KMS-11 (cell line): ENCODE data around the gene RTL3.

ENCODE experiments used
- H2AFZ ChIP-seq: fragments of 200-600 bp; sonication (generic); 2 replicates; pipeline ENCODE4 v1.6.1; 2016; ENCODE audit warnings: antibody characterized with exemption, mixed run types, low read depth
- H3K27ac ChIP-seq: fragments of 200-600 bp; sonication (generic); 2 replicates; pipeline ENCODE4 v1.6.1; 2016; ENCODE audit warnings: mild to moderate bottlenecking, mixed run types
- H3K27me3 ChIP-seq: fragments of 200-600 bp; sonication (generic); 2 replicates; pipeline ENCODE4 v1.6.1; 2017; ENCODE audit warnings: mild to moderate bottlenecking, low read depth, mixed run types, moderate library complexity; ENCODE audit not compliant: insufficient read depth
- H3K36me3 ChIP-seq: fragments of 200-600 bp; sonication (generic); 2 replicates; pipeline ENCODE4 v1.6.1; 2017; ENCODE audit warnings: mild to moderate bottlenecking, mixed run types; ENCODE audit not compliant: insufficient read depth
- H3K4me1 ChIP-seq: fragments of 200-600 bp; sonication (generic); 2 replicates; pipeline ENCODE4 v1.6.1; 2016; ENCODE audit warnings: mild to moderate bottlenecking, low read depth, mixed run types; ENCODE audit not compliant: poor library complexity, severe bottlenecking
- H3K4me2 ChIP-seq: fragments of 200-600 bp; sonication (generic); 2 replicates; pipeline ENCODE4 v1.7.0; 2016; ENCODE audit warnings: mild to moderate bottlenecking, mixed run types
- H3K4me3 ChIP-seq: fragments of 200-600 bp; sonication (generic); IDR thresholded peaks from 2 replicates; pipeline ENCODE4 v1.6.1; 2017; ENCODE audit warnings: low read depth, low read length, mixed read lengths; ENCODE audit not compliant: insufficient read depth
- H3K79me2 ChIP-seq: fragments of 200-600 bp; sonication (generic); 2 replicates; pipeline ENCODE4 v1.6.1; 2016; ENCODE audit warnings: low read depth, mixed run types; ENCODE audit not compliant: insufficient read depth
- H3K9ac ChIP-seq: fragments of 200-600 bp; sonication (generic); 2 replicates; pipeline ENCODE4 v1.6.1; 2016; ENCODE audit warnings: mild to moderate bottlenecking, mixed run types
- H4K20me1 ChIP-seq: fragments of 200-600 bp; sonication (generic); 2 replicates; pipeline ENCODE4 v1.6.1; 2016; ENCODE audit warnings: mild to moderate bottlenecking, mixed run types; ENCODE audit not compliant: insufficient read depth
- TF ChIP-seq, protein P1 (sequence below): fragments of 200-600 bp; sonication (generic); conservative IDR thresholded peaks from 2 replicates; pipeline ENCODE4 v1.6.1; 2017; ENCODE audit warnings: low read depth, mild to moderate bottlenecking, antibody characterized with exemption, low read length, moderate library complexity, mixed read lengths

Gene RTL3

DNA sequence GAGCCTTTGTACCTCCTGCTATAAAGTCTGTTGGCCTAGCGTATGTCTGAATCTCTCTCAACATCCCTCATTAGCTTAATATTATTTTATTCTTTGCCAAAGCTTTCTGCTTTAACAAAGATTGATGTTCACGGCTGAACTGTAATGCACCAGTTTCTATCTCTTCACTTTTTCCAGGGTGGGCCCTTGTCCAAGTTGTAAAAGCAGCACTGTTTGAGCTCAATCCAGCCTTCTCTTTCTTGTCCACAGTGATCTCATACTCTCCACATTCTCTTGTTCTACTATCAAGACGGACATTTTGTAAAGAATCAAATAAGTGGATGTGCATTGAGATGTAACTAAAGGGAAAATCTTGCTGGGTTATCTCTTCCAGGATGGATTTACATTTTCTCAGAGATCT is 34.4 kb upstream of the RTL3 start:
- no peaks in the 10 kb centered on the region for H3K79me2 ChIP-seq
- TF ChIP-seq, protein P1, sequence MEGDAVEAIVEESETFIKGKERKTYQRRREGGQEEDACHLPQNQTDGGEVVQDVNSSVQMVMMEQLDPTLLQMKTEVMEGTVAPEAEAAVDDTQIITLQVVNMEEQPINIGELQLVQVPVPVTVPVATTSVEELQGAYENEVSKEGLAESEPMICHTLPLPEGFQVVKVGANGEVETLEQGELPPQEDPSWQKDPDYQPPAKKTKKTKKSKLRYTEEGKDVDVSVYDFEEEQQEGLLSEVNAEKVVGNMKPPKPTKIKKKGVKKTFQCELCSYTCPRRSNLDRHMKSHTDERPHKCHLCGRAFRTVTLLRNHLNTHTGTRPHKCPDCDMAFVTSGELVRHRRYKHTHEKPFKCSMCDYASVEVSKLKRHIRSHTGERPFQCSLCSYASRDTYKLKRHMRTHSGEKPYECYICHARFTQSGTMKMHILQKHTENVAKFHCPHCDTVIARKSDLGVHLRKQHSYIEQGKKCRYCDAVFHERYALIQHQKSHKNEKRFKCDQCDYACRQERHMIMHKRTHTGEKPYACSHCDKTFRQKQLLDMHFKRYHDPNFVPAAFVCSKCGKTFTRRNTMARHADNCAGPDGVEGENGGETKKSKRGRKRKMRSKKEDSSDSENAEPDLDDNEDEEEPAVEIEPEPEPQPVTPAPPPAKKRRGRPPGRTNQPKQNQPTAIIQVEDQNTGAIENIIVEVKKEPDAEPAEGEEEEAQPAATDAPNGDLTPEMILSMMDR, result no peak
- no peaks in the 10 kb centered on the region for H3K36me3 ChIP-seq
- H3K4me2 ChIP-seq, result no peak overlapping the region
- H3K27me3 ChIP-seq, result no peaks in the 10 kb centered on the region
- no peak overlapping the region for H3K27ac ChIP-seq
- no peak overlapping the region for H3K4me3 ChIP-seq
- H3K4me1 ChIP-seq, result no peaks in the 10 kb centered on the region
- H4K20me1 ChIP-seq, result no peaks in the 10 kb centered on the region
- no peak overlapping the region for H2AFZ ChIP-seq
- no peak overlapping the region for H3K9ac ChIP-seq

DNA sequence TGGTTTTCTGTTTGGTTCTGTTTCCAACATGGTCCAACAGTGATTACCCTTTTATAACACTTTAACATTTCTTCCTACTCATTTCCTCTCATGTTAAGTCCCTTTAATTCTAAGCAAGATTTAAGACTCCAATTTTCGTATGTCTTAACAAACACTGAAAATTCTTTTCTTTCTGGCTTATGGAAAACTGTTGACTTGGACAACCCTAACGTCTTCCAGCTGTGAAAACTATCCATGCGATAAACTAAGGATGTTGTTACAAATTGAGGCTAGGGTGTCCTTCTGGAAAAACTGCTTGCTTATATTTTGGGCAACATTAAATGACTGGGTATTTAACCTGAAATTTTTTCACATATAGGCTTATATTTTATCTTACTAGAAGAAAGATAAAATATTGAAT is 33.9 kb upstream of the RTL3 start:
- H3K4me2 ChIP-seq, result no peak overlapping the region
- no peaks in the 10 kb centered on the region for H3K4me1 ChIP-seq
- no peak overlapping the region for H3K4me3 ChIP-seq
- TF ChIP-seq, protein P1, result no peak
- H4K20me1 ChIP-seq, result no peaks in the 10 kb centered on the region
- H2AFZ ChIP-seq, result no peak overlapping the region
- H3K27ac ChIP-seq, result no peak overlapping the region
- no peaks in the 10 kb centered on the region for H3K79me2 ChIP-seq
- H3K36me3 ChIP-seq, result no peaks in the 10 kb centered on the region
- H3K27me3 ChIP-seq, result no peaks in the 10 kb centered on the region
- no peak overlapping the region for H3K9ac ChIP-seq

GRCh38 chrX:78687586-78687985 is 28.5 kb upstream of the RTL3 start:
- Histone ChIP-seq H4K20me1 (no peaks in the 10 kb centered on the region), H3K27me3 (no peaks in the 10 kb centered on the region), H3K27ac (no peak overlapping the region), H2AFZ (no peak overlapping the region), H3K36me3 (no peaks in the 10 kb centered on the region), H3K4me2 (no peak overlapping the region), H3K4me1 (no peaks in the 10 kb centered on the region), H3K9ac (no peak overlapping the region), H3K79me2 (no peaks in the 10 kb centered on the region), H3K4me3 (no peak overlapping the region)
- TF ChIP-seq, protein P1, result no peak

- Histone ChIP-seq H3K27ac (no peak overlapping the region), H3K9ac (no peak overlapping the region), H3K4me3 (no peak overlapping the region), H3K36me3 (no peaks in the 10 kb centered on the region), H4K20me1 (no peaks in the 10 kb centered on the region), H3K27me3 (no peaks in the 10 kb centered on the region), H3K79me2 (no peaks in the 10 kb centered on the region), H2AFZ (no peak overlapping the region), H3K4me2 (no peak overlapping the region), H3K4me1 (no peaks in the 10 kb centered on the region)
- TF ChIP-seq, protein P1, result no peak
Measured at GRCh38 chrX:78673246-78673645, 14.1 kb upstream of the RTL3 start.

DNA sequence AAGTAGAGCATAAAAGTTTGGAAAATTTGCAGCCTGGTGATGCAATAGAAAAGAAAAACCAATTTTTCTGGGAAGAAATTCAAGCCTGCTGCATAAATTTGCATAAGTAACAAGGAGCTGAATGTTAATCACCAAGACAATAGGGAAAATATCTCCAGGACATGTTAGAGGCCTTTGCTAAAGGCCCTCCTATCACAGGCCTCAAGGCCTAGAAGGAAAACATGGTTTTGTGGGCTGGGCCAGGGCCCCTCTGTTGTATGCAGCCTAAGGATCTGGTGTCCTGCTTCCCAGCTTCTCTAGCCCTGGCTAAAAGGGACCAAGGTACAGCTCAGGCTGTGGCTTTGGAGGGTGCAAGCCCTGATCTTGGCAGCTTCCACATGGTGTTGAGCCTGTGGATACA is 6.2 kb upstream of the RTL3 start:
- H4K20me1 ChIP-seq, result no peaks in the 10 kb centered on the region

More for the DNA sequence above, 6.2 kb upstream of the RTL3 start:
- H3K27me3 ChIP-seq, result no peaks in the 10 kb centered on the region
- no peak overlapping the region for H3K4me2 ChIP-seq
- H3K4me3 ChIP-seq, result no peak overlapping the region
- TF ChIP-seq, protein P1, result no peak
- no peaks in the 10 kb centered on the region for H3K36me3 ChIP-seq
- no peak overlapping the region for H3K9ac ChIP-seq
- H3K4me1 ChIP-seq, result no peaks in the 10 kb centered on the region
- no peak overlapping the region for H2AFZ ChIP-seq
- H3K79me2 ChIP-seq, result no peaks in the 10 kb centered on the region
- no peak overlapping the region for H3K27ac ChIP-seq
